GM06990 (cell line): ENCODE results near the gene CCDC187.

Experiments used
- DNase-seq: peaks from one replicate; pipeline ENCODE4 v3.0.0-alpha.2; 2011; ENCODE audit not compliant: insufficient read length; ENCODE audit errors: extremely low read depth
- H3K27me3 ChIP-seq: replicated peaks from 2 replicates; pipeline ENCODE4 v1.6.0; 2011; ENCODE audit warnings: low read length; ENCODE audit not compliant: control insufficient read depth, insufficient read depth
- H3K36me3 ChIP-seq: 2 replicates; pipeline ENCODE4 v1.5.1; 2011; ENCODE audit warnings: low read length; ENCODE audit not compliant: control insufficient read depth, insufficient read depth
- H3K4me3 ChIP-seq: replicated peaks from 2 replicates; pipeline ENCODE4 v1.5.1; 2011; ENCODE audit warnings: low read depth, mild to moderate bottlenecking, control low read depth, low read length
- CTCF ChIP-seq: IDR thresholded peaks from 2 replicates; pipeline ENCODE4 v1.5.1; 2011; ENCODE audit warnings: low read length, control low read depth, mild to moderate bottlenecking, inconsistent platforms; ENCODE audit not compliant: insufficient read depth, poor library complexity, severe bottlenecking

The CCDC187 gene

GRCh38 chr9:136216541-136217244 lies 87.2 kb downstream of the CCDC187 start:
- no peaks in the 10 kb centered on the region for H3K27me3 ChIP-seq
- TF ChIP-seq CTCF = no peak
- H3K4me3 ChIP-seq = no peak overlapping the region
- peaks cover 39% of the 10 kb centered on the region for H3K36me3 ChIP-seq
- no peak for DNase-seq

- TF ChIP-seq CTCF = no peak
- Histone ChIP-seq H3K27me3 (no peaks in the 10 kb centered on the region), H3K36me3 (peaks cover 37% of the 10 kb centered on the region), H3K4me3 (no peak overlapping the region)
- no peak for DNase-seq
These were observed 90.2 kb downstream of the CCDC187 start for GRCh38 chr9:136213733-136214132.

- H3K4me3 ChIP-seq = no peak overlapping the region
- H3K27me3 ChIP-seq = no peaks in the 10 kb centered on the region
- no peak for DNase-seq
- peaks cover 33% of the 10 kb centered on the region for H3K36me3 ChIP-seq
- TF ChIP-seq CTCF = no peak
These were observed 91.4 kb downstream of the CCDC187 start for GRCh38 chr9:136212345-136212950.

DNA sequence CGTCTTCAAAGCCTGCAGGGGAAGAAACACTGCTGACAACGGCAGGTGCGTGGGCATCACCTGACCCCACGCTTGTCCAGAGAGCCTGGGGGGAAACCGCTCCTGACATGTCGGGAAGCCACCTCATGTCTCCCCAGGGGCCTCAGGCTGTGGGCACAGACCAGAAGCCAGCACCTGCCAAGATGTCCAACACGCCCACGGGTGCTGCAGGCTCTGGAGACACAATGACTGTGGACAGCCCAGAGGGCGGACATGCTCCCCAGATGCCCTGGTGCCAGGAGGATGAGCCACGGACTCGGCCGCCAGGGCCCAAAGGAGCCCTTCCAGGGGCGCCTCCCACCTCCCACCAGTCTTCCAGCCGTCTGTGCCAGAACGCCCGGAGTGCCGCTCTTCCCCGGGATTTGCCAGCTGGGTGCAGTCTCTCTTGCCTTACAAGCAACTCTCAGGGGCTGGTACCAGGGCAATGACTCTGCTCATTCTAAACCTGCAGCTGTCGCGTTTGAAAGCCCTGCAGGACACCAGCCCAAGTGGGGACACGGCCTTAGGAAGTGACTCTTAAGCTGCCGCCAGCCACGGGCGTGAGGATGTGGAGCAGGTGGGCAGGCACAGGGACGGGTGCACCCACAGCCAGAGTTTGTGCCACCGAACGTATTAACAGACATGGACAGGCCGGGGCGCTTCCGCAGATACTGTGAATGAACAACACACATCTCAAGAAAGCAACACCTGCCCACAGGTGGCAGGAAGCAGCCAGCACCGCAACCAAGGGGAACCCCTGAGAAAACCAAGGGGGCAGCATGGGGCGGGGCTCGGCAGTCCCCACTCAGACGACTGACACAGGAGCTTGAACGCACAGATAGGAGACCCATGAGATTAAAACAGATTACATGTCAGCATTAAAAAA lies 92.2 kb downstream of the CCDC187 start:
- DNase-seq = no peak
- Histone ChIP-seq H3K4me3 (no peak overlapping the region), H3K27me3 (no peaks in the 10 kb centered on the region), H3K36me3 (peaks cover 32% of the 10 kb centered on the region)
- no peak for TF ChIP-seq CTCF

DNA sequence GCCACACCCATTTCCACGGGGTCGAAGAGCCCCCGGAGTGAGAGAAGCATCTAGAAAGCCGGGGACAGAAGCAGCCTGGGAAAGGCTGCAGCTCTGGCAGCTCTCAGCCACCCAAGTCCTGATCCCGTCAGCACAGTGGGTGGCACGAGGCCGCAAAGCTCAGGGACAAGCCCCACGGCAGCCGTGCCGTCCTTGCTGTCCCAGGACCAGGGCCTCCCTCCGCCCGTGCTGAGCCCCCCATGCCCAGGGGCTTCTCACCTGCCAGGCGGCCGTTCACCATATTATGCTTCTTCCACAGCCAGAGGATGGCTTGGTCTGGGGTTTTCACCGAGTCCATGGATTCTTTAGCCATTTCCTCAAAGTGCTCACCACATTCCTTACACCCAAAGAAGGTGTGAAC lies 92.9 kb downstream of the CCDC187 start:
- TF ChIP-seq CTCF = no peak
- H3K36me3 ChIP-seq = peaks cover 30% of the 10 kb centered on the region
- no peak for DNase-seq
- H3K27me3 ChIP-seq = no peaks in the 10 kb centered on the region
- no peak overlapping the region for H3K4me3 ChIP-seq
